Retina (tissue), 1 donor: ENCODE data around the gene OR6X1.

Experiments used
- DNase-seq: peaks from one replicate; pipeline ENCODE4 v3.0.0-alpha.2; 2016

The OR6X1 gene

DNA sequence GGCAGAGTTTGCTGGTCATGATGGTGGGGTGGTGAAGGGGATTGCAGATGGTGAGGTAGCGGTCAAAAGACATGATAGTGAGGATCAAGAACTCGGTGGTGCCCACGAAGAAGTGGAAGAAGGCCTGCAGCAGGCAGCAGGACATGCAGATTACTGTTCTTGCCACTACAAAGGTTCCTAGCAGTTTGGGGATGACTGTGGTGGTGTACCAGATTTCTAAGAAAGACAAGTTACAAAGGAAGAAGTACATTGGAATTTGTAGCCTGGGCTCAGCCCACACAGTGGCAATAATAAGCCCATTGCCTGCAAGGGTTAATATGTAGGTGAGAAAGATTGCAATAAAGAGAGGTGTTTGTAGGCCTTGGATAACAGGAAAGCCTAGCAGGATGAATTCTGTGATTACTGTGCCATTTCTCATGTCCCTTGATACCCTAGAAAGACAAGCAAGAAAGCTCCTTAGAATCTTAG lies at the start of gene OR6X1:
TSS of gene OR6X1 (minus strand) at position 418 of the 468 bp plus-strand sequence. CDS start at position 418, 0 bp downstream.
- no peak for DNase-seq

GRCh38 chr11:123801765-123802164 lies 47.4 kb upstream of the OR6X1 start:
- DNase-seq = no peak

- peak; percentile 5 for DNase-seq
Observed at GRCh38 chr11:123800036-123800435, 45.7 kb upstream of the OR6X1 start.

- DNase-seq = peak; percentile 7
Observed at GRCh38 chr11:123799438-123799837, 45.1 kb upstream of the OR6X1 start.

- DNase-seq = no peak
Observed at GRCh38 chr11:123798513-123799252, 44.4 kb upstream of the OR6X1 start.

- no peak for DNase-seq
Observed at GRCh38 chr11:123798079-123798478, 43.8 kb upstream of the OR6X1 start.

DNA sequence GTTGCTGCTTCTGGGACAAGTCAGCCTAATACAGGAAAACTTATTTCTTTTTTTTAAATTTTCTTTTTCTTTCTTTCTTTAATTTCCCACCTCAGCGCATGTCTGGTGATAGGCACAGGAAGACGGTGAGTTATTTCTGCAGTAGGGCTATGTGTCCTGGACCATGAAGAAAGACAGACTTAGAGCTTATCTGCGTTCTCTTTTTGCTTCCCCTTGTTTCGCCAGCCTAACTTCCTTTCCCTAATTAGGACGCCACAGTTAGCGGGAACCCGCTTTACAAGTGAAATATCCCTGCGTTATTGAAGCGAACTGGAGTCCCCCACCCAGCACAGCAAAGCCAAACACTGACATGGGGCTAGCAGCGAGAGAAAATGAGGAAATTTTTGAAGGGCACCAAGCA lies 43.2 kb upstream of the OR6X1 start:
- DNase-seq = no peak

DNA sequence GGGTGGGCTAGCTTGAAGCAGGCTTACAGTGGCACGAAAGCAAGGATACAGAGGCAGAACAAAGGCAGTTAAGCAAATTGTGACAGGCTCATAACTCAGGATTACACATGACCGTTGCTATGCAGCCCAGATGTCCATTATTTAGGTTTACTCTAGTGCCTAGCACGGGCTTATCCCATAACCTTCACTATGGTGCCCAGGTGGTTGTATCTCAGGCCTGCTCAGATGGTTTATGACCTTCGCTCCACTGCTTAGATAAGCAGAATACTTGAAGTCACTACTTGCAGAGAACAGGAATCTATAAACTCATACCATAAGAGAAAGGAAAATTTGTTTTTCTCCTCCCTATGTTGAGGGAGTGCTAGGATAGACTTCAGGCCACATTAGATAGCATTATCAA lies 42.8 kb upstream of the OR6X1 start:
- no peak for DNase-seq

GRCh38 chr11:123796226-123796625 lies 41.9 kb upstream of the OR6X1 start:
- DNase-seq = no peak

- DNase-seq = no peak
Observed at GRCh38 chr11:123783536-123783935, 29.2 kb upstream of the OR6X1 start.

DNA sequence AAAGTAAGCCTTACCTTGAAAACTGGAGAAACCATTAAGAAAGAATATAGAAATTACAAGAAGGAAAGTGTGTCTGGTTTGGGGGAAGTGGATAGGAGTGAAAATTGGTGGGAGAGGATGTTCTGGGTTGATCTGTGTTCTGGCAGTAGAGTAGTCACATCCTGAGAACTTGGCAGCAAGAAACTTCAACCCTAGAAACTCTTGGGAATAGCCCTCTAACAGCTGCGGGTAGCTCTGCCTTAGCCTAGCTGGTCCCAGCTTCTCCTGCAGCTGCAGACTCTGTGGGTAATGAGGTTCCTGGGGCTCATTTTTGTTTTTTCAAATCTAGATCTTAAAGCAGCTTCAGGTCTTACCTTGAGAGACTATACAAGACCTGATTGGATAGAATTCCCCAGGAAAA lies 24.2 kb upstream of the OR6X1 start:
- no peak for DNase-seq

DNA sequence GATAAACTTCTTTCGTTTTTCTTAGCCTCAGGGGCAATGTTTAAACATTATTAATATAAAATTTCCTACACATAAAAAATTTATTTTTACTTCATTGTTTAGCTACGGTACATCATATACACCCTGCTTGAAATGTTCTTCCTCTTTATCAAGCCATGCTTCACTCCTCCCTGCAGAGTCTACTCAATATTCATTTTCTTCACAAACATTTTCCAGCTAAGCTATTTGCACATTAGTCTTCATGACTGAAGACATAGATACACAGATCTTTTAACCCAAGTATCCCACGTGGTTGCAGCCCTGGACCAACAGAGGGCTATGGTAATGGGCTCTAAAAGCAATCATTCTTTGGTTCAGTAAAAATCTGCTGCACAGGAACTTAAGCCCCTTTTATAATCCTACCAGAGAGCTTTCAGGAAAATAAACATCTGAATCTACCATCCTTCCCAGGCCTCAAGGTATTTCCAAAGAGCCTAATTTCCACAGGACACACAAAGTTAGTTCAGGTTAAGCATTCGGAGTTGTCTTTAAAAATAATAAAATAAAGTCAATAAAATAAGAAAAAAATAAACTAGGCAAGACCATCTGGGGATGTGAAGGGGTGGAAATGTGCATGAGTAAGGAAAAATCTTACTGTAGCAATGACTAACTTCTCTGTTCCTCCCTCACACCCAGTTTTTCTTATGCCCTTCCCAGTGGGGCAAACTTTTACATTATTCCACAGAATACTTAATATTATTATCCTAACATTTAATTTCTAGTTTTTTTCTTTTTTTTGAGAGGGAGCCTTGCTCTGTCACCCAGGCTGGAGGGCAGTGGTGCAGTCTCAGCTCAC lies 21.6 kb upstream of the OR6X1 start:
- no peak for DNase-seq

DNA sequence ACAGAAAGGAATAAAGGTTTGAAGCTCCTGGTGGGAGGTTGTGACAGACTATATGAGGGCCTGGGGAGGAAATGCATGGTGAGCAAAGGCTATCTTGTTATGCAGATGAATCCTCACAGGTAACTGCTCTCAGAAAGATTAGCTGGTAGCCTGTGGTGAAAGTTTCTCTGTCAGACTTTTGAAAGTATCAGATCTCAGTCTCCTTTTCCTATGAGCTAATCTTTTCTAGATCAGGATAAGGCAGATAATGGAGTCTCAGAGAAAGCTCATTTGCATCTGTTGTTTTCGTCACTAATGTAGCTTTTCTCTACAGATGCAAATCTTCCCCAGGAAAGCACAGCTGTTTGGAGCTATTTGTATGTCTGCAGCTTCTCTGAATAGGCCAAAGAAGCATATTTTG lies 21.0 kb upstream of the OR6X1 start:
- no peak for DNase-seq

DNA sequence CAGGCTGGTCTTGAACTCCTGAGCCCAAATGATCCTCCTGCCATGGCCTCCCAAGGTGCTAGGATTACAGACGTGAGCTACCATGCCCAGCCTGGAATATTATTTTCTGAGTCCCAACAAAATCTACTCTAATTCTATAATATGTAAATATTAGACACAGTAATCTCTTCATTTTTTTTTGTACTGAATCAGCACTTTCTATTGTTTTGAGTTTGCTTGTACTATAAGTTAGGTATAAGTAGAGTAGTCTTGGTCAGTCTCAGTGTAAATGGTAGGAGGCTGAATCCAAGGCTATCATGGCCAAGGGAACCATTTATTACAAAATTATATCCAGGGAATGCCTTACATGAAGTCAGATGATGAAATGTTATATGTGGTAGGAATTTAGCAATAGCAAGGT lies 19.6 kb upstream of the OR6X1 start:
- no peak for DNase-seq

- DNase-seq = no peak
Observed at GRCh38 chr11:123773026-123773425, 18.7 kb upstream of the OR6X1 start.

GRCh38 chr11:123771664-123772063 lies 17.3 kb upstream of the OR6X1 start:
- no peak for DNase-seq

GRCh38 chr11:123770712-123771111 lies 16.4 kb upstream of the OR6X1 start:
- no peak for DNase-seq

GRCh38 chr11:123765601-123766000 lies 11.3 kb upstream of the OR6X1 start:
- DNase-seq = no peak

GRCh38 chr11:123762422-123762821 lies 8.1 kb upstream of the OR6X1 start:
- DNase-seq = no peak

- DNase-seq = no peak
Observed at GRCh38 chr11:123760894-123761293, 6.6 kb upstream of the OR6X1 start.

- DNase-seq = no peak
Observed at GRCh38 chr11:123757976-123758375, 3.7 kb upstream of the OR6X1 start.

DNA sequence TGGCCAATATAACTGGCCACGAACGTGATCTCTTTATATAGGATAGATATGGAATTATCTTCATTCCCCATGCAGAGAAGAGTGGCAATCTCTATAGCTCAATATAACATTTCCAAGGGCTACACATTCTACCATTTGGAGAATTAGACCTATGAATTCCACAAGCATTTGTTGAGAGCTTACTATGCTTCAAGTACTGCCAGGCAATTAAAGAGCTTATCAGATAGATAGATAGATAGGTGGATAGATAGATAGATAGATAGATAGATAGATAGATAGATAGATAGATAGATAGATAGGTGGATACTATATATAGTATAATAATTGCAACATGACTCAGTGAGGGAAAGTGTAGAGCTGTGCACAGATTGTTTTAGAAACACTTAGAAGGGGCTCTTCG lies 1.5 kb upstream of the OR6X1 start:
- no peak for DNase-seq

DNA sequence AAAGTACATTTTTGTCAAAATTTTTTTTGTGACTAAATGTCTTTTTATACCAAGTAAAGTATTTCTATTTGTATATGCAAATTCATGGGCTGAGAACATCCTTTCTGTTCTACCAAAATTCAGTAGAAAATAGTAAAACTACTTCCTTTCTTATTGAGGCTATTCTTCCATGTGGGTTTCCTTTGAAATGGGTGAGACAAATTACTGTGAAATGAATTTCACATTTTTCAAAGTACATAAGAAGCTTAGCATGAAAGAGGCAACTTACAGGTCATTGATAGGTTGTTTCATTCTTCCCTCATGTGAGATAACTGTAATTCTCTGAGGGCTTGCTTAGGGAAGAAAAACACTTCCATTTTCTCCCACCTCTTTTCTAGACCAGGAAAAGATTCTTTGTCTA lies 1.0 kb upstream of the OR6X1 start:
- no peak for DNase-seq

GRCh38 chr11:123753110-123753509 lies 1.2 kb downstream of the OR6X1 start:
- no peak for DNase-seq
